GM12864 (cell line): Measurements from ENCODE around the gene CD86.

Experiments used
- DNase-seq: peaks from one replicate; pipeline ENCODE4 v3.0.0-alpha.2; 2011; ENCODE audit warnings: low read depth
- H3K4me3 ChIP-seq: 2 replicates; pipeline ENCODE4 v1.5.1; 2011; ENCODE audit warnings: mild to moderate bottlenecking, low read depth, low read length, control low read depth
- CTCF ChIP-seq: IDR thresholded peaks from 2 replicates; pipeline ENCODE4 v1.5.1; 2011; ENCODE audit warnings: low read depth, mild to moderate bottlenecking, moderate library complexity, low read length, control low read depth, inconsistent platforms; ENCODE audit errors: missing control alignments

Gene CD86

GRCh38 chr3:122014741-122015140, 40.4 kb upstream of the CD86 start:
- peak; percentile 78 for DNase-seq
- H3K4me3 ChIP-seq, result no peak overlapping the region

GRCh38 chr3:122019493-122019892, 35.7 kb upstream of the CD86 start:
- no peak overlapping the region for H3K4me3 ChIP-seq
- no peak for DNase-seq
- no peak for TF ChIP-seq CTCF

More at GRCh38 chr3:122014741-122015140, 40.4 kb upstream of the CD86 start:
- no peak for TF ChIP-seq CTCF

- H3K4me3 ChIP-seq, result peak overlapping the region; percentile 64; the same call in 1 of the 2 replicates
- no peak for TF ChIP-seq CTCF
- DNase-seq, result no peak
Observed at GRCh38 chr3:122021037-122021436, 34.1 kb upstream of the CD86 start.

DNA sequence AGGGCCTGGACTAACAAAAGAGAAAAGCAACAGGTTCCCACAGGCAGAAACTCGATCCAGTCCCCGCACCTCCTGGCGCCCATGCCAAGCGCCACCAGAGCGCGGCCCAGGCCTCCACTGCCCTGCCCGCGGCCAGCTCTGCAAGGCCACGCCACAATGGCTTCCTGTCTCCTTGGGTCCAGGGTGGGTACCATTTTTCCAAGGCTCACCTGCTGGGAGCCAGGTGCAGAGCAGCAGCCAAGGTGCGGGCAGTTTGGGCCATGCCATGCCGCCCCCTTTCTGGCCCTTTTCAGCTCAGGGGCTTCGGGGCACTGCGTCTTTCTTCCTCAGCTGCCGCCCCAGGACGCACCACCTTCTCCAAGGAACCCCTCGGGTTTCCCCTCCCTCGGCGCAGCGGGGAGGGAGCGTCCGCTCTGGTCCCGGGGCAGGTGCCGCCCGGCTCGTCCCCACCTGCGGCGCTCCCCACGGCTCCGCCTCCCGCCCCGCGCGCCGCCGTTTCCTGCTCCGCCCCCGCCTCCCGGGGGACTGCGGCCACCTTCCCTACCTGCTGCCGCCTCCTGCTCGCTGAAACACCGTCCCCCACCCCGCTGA, 33.3 kb upstream of the CD86 start, which contains the start of gene ILDR1:
ILDR1 (minus strand) TSS at position 437 of the 591 bp plus-strand sequence; CDS start at position 267, 170 bp downstream.
- peak within 1 kb of the TSS; percentile 64 for H3K4me3 ChIP-seq
- no peak for DNase-seq

GRCh38 chr3:122023335-122023910, 31.7 kb upstream of the CD86 start:
- TF ChIP-seq CTCF, result peak; percentile 37
- peak overlapping the region; percentile 1; the same call in 1 of the 2 replicates for H3K4me3 ChIP-seq
- DNase-seq, result no peak

More for the DNA sequence above, 33.3 kb upstream of the CD86 start, which contains the start of gene ILDR1:
- TF ChIP-seq CTCF, result no peak

DNA sequence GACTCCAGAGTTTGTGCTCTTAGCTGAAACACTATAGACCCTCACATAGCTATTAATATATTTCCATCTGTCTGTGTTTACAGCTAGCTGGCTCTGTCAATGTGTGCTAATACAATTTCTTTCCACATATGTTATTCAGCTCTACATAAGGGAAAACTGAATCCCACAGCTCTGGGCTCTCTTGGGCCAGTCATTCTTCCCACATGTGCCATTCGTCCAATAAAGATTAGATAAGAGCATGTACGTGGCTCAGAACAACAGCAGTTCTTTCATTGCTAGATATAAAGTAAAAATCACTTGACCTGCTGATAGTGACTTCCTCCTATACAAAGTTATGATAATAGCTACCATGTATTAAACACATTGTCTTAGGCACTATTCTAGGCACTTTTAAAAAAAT, 30.4 kb upstream of the CD86 start:
- DNase-seq, result no peak
- TF ChIP-seq CTCF, result no peak
- H3K4me3 ChIP-seq, result no peak overlapping the region; the same call in 1 of the 2 replicates
